Stimulated activated CD4-positive, alpha-beta T cell treated with anti-CD3 and anti-CD28 coated beads, TNF-alpha, amount 100 ng/mL, for 24 hours (primary cell): ENCODE results near the gene PET100.

ENCODE experiments used
- DNase-seq, 3 experiments: peaks; one replicate each; pipeline ENCODE4 v3.0.0-alpha.2; 2020; ENCODE audit warnings: low read depth in 3 of 3

PET100 gene

GRCh38 chr19:7650148-7650547, 20.6 kb downstream of the PET100 start:
- no peak for DNase-seq

GRCh38 chr19:7652061-7652641, 22.6 kb downstream of the PET100 start:
- peak; percentile 75 to 79 (median 75) for DNase-seq

- no peak for DNase-seq
Measured at GRCh38 chr19:7654401-7654800, 24.8 kb downstream of the PET100 start.

GRCh38 chr19:7655581-7655980, 26.0 kb downstream of the PET100 start:
- DNase-seq: no peak

GRCh38 chr19:7657131-7657751, 27.6 kb downstream of the PET100 start:
- DNase-seq: peak in 1 of 3 experiments; percentile 38

DNA sequence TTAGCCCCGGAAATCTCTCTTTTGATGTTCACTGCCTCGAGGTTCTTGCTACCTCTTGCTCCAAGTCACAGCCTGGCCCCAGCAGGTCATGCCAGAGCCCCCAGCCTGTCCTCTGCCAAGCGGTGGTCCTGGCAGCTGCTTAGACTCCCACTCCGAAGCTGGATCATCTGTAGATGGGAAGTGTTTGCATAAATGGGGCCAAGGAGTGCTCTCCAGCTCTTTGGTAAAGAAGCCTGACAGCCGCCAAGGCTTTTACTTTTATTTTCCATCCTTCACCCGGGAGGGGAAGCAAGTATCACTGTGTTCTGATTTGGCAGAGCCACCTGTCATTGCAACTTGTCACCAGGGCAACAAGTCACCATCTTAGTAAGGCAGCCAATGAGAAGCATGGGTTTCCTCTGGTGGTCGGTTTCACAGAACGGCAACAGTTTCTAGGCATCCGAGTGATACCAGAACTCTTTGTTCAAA, 28.7 kb downstream of the PET100 start:
- peak in 1 of 3 experiments; percentile 31 for DNase-seq

DNA sequence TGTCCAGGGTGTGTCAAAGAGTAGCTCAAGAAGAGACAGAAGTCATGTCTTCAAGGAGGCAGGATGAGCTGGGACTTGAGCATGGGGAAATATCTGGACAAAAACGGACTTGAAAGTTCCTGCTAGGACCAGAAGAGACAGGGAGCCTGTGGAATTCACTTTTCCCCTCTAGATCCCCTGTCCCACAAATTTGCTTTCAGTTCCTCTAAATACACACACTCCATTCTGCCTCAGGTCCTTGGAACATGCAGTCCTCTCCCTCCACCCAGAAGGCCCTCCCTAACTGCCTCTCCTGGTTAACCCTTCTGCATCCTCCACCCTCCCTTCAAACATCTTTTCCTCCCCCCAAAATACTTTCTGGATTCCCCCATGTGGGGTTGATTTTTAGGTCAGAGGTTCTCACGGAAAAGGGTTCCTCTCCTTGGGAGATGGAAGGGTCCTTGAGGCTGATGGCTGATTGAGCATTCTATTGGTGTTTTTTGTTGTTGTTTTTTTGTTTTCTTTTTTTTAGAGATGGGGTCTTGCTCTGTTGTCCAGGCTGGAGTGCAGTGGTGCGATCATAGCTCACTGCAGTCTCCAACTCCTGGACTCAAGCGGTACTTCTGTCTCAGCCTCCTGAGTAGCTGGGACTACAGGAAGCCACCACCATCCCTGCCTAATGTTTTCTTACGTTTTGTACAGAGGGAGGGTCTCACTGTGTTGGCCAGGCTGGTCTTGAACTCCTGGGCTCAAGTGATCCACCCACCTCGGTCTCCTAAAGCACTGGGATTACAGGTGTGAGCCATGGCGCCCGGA, 32.3 kb downstream of the PET100 start:
- no peak for DNase-seq

- DNase-seq: no peak
Measured at GRCh38 chr19:7662657-7663056, 33.1 kb downstream of the PET100 start.

- DNase-seq: no peak
Measured at GRCh38 chr19:7663706-7664105, 34.1 kb downstream of the PET100 start.

GRCh38 chr19:7665076-7665475, 35.5 kb downstream of the PET100 start:
- DNase-seq: no peak

GRCh38 chr19:7668842-7669241, 39.2 kb downstream of the PET100 start, which contains the start of gene RETN:
Gene RETN, plus strand, starts transcription at chr19:7669049. Its CDS starts 278 bp downstream, at chr19:7669327.
- DNase-seq: no peak

DNA sequence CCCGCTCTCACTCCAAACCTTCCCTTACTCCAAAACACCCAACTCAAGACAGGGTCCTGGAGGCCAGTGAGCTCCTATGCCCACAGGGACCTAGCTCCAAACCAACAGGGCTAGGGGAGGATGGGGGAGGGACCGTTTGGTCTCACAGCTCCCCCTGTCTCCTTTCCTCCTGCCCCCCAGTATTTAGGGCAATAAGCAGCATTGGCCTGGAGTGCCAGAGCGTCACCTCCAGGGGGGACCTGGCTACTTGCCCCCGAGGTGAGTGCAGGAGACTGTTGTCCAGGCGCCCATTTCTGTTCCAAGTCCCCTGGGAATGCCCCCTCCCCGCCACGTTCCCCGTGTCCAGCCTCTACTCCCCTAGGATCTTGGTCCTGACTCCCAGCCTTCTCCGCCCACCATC, 40.0 kb downstream of the PET100 start:
- DNase-seq: no peak

DNA sequence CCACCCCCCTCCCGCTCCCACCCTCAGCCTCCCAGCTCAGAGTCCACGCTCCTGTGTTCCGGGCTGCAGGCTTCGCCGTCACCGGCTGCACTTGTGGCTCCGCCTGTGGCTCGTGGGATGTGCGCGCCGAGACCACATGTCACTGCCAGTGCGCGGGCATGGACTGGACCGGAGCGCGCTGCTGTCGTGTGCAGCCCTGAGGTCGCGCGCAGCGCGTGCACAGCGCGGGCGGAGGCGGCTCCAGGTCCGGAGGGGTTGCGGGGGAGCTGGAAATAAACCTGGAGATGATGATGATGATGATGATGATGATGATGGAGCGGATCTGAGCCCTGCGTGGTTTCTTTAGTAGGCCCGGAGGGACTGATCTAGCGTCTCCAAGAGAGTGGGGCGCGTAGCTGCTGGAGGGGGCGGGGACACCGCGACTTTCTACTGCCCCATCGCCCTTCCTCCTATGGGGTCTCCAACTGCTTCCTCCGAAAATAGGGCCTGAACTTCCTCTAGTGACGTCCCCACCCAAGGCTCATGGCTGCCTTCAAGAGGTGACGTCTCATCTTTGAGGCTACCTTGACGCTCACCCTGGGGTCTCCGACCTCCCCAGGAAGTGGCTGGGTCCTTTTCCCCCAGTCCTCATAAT, 40.7 kb downstream of the PET100 start:
- DNase-seq: peak in 1 of 3 experiments; percentile 28

- no peak for DNase-seq
Measured at GRCh38 chr19:7670790-7671189, 41.2 kb downstream of the PET100 start.

GRCh38 chr19:7672522-7672921, 42.9 kb downstream of the PET100 start:
- no peak for DNase-seq

- peak in 1 of 3 experiments; percentile 47 for DNase-seq
Measured at GRCh38 chr19:7674010-7675005, 44.7 kb downstream of the PET100 start.

- no peak for DNase-seq
Measured at GRCh38 chr19:7676376-7676775, 46.8 kb downstream of the PET100 start.

DNA sequence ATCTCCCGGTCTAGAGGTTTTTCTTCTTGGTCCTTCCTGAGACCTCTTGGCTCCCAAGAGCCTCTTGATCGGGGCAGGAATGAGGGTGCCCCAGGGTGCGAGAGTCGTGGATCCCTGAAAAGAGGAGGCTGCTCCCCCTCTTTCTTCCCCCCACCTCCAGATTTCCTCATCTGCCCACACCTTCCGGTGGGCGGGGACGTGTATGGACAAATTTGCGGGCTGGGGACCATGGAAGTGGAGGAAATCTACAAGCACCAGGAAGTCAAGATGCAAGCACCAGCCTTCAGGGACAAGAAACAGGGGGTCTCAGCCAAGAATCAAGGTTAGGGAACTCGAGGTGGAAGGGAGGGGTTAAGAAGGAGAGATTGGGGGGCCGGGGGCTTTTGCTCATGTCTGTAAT, 47.3 kb downstream of the PET100 start, which contains the start of gene MCEMP1:
Gene MCEMP1 (plus strand): TSS at position 237 of the 400 bp plus-strand sequence. CDS start 31 bp downstream, at position 268.
- DNase-seq: no peak

- DNase-seq: no peak
Measured at GRCh38 chr19:7677669-7678311, 48.2 kb downstream of the PET100 start.
